Measurements from ENCODE around the gene PLCH2.

GRCh38 chr1:2432441-2432844 lies 43.6 kb upstream of the PLCH2 start:
- TF ChIP-seq CTCF (IDR thresholded peaks at IDR 0.05; ENCODE audit: insufficient read depth, low read length, poor library complexity, severe bottlenecking) (no peak), EZH2phosphoT487 (conservative IDR thresholded peaks at IDR 0.05; ENCODE audit: low read length) (no peak)
